Renal cortical epithelial cell (primary cell): ENCODE data around the gene LRP2BP. TPM values are rescaled to one million over a fixed set of nuclear protein-coding genes. Genes with fewer than 3 reads are reported as not detected.
A peak's percentile ranks its signal among the peaks of the same experiment; 100 is the strongest.
"Not testable (repeated sequence)": the region's sequence is repeated elsewhere in the genome, so short reads cannot be mapped to it uniquely, and the experiment has no call there.

ENCODE experiments used
- DNase-seq: peaks from one replicate; pipeline ENCODE4 v3.0.0-alpha.2; 2011; ENCODE audit warnings: low read depth
- total RNA-seq: library from RNA; depleted of rRNA; stranded (reverse); fragments of >200 nt; gene quantifications from 2 replicates; pipeline ENCODE4 v1.2.3, GENCODE V29; 2014

The LRP2BP gene
- total RNA-seq, 1 donor from 2014 or later: 1.3 TPM

DNA sequence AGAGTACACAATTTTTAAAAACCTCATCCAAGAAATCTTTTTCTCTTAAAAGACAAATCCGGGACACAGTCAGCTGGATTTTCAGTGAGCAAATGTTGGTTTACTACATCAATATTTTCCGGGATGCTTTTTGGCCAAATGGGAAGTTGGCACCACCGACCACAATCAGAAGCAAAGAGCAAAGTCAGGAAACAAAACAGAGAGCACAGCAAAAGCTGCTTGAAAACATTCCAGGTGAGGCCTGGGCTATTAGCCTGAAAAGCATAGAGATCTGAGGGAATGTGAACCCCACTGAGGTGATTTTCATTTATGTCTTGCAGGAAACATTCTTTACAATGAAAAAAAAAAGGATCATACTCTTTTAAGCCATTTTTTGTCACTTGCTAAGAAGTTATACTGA lies 33.9 kb downstream of the LRP2BP start:
- DNase-seq: no peak

GRCh38 chr4:185359767-185360446 lies 35.8 kb downstream of the LRP2BP start:
- DNase-seq: no peak

DNA sequence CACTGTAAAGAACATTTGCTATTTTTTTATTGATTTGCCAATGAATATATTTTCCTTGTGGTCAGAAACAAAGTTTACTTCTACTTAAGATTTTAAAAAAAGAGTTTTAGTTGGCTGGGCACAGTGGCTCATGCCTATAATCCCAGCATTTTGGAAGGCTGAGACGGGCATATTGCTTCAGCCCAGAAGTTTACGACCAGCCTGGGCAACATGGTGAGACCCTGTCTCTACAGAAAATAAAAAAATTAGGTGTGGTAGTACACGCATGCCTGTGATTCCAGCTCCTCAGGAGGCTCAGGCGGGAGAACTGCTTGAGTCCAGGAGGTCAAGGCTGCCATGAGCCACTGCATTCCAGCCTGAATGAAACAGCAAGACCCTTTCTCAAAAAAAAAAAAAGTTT lies 36.8 kb downstream of the LRP2BP start:
- DNase-seq: no peak

- no peak for DNase-seq
These were observed 37.2 kb downstream of the LRP2BP start for GRCh38 chr4:185358514-185358913.

- DNase-seq: no peak
These were observed 37.8 kb downstream of the LRP2BP start for GRCh38 chr4:185357733-185358440.

GRCh38 chr4:185357211-185357610 lies 38.5 kb downstream of the LRP2BP start:
- no peak for DNase-seq

- no peak for DNase-seq
These were observed 43.0 kb downstream of the LRP2BP start for GRCh38 chr4:185352741-185353140.

DNA sequence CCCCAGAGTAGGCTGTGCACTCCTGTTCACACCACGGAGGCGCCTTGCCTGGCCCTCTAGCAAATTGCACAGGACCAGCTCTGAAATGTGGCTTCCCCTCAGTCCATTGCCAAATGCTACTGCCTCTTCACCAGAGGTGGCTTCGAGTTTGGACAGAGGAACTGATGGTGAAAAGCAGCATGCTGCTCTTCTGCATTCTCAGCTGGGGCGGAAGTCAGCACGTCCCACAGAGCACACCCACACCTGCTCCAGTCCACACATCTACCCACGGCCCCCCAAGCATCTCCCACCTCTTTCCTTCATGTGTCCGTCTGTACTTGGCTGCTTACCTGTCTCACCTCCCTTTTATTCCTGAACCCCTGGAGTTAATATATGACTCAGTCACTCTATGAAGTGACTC lies 43.5 kb downstream of the LRP2BP start:
- DNase-seq: no peak

DNA sequence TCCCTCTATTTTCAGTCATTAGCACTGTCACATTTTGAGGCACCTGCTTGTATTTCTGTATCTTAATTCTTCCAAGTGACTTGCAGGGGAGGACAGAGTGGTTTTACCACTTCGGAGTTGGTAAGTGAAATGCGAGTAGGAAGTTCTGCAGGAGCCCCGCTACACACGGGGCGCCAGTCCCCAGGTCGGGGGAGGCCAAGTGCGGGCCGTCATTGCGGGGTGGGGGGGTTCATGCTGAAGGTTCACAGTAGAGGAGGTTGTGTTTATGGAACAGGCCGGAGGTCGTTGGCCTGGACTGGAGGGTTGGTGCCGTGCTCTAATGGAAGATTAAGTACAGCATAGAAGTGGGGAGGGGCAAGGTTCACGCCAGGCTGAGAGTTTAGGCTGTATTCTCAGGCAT lies 44.0 kb downstream of the LRP2BP start:
- no peak for DNase-seq

DNA sequence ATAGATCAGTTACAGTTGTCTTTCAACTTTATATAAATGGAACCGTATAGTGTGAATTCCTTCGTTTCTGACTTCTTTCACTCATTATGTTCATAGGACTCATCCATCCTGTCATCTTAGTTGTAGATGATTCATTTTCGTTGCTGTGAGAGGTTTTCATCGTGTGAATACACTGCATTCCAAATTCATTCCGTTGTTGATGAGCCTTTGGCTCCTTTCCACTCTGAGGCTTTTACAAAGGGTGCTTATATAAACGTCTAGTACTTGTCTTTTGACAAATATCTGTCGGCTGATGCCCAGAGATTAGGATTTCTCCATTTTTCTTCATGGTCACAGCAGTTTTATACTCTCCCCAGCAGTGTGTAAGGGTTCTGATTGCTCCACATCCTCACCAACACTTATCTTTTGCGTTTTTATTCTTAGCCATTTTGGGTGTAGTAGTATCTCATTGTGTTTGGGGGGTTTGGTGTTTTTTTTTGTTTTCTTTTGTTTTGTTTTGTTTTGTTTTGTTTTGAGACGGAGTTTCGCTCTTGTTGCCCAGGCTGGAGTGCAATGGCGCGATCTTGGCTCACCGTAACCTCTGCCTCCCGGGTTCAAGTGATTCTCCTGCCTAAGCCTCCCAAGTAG lies 48.6 kb downstream of the LRP2BP start:
- no peak for DNase-seq

GRCh38 chr4:185344743-185345538 lies 50.8 kb downstream of the LRP2BP start:
- no peak for DNase-seq

DNA sequence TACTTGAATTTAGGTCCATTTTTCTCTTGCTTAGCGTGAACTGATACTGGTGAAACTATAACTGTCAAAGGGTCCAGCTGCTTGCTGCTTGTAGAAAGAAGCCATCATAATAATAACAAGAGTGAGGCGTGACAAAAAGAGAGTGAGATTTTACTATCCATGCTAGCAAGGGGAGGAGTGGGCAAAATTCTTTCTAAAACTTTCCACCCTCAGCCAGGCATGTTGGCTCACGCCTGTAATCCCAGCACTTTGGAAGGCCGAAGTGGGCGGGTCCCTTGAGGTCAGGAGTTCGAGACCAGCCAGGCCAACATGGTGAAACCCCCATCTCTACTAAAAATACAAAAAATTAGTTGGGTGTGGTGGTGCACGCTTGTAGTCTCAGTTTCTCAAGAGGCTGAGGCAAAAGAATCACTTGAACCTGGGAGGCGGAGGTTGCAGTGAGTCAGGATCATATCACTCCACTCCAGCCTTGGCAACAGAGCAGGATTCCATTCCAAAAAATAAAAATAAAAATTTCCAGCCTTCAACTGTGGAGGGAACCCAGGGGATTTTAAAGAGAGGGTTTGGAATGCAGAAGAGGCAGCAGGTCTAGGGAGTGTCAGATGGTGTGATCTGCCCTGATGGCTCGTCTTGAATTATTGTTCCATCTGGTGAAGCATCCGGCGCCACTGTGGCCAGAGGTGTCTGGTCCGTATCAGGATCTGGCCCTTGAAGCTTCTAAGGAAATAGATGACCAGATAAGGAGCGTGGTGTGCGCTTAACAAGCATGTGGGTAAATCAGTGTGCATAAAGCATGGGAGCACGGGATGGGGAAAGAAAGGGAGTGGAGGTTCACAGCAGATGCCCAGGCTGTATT lies 51.8 kb downstream of the LRP2BP start:
- DNase-seq: no peak

GRCh38 chr4:185341841-185342240 lies 53.9 kb downstream of the LRP2BP start:
- no peak for DNase-seq

- no peak for DNase-seq
These were observed 54.3 kb downstream of the LRP2BP start for GRCh38 chr4:185341377-185341776.

GRCh38 chr4:185339941-185340340 lies 55.8 kb downstream of the LRP2BP start:
- no peak for DNase-seq

DNA sequence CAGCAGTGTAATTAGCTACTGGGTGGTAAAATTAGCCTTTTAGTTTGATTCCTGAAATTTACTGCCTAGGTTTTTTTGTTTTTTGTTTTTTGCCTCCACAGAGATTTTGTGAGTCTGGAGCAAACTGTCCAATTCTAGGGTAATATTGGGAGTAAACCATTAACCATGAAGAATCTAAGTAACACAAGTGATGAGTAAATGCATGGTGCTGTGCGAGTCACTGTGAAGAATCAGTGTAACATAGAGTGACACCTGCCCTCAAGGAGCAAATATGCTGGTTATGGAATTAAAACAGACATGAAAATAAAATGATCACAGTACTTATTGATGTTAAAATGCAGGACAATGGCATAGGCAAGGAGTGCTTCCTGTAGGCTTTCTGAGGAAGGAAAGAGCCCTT lies 60.1 kb downstream of the LRP2BP start:
- peak; percentile 63 for DNase-seq

DNA sequence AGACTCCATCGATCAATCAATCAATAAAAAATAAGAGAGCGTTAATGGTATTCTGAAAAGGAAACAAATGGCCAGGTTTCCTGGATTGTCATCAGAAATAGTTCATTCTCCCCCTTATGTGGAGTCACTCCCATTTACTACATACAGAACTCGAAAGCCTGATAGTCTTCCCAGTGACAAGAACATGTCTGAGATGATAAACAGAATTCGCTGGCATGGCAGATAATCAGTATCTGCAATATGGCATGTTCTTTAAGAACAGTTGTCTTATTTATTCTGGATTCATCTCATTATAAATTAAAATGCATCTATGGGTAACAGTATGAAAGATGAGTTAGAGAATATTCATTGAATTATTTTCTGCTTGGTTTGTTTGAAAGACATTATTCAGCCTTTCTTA lies 61.4 kb downstream of the LRP2BP start:
- DNase-seq: no peak

GRCh38 chr4:185332575-185333464 lies 62.9 kb downstream of the LRP2BP start:
- no peak for DNase-seq

DNA sequence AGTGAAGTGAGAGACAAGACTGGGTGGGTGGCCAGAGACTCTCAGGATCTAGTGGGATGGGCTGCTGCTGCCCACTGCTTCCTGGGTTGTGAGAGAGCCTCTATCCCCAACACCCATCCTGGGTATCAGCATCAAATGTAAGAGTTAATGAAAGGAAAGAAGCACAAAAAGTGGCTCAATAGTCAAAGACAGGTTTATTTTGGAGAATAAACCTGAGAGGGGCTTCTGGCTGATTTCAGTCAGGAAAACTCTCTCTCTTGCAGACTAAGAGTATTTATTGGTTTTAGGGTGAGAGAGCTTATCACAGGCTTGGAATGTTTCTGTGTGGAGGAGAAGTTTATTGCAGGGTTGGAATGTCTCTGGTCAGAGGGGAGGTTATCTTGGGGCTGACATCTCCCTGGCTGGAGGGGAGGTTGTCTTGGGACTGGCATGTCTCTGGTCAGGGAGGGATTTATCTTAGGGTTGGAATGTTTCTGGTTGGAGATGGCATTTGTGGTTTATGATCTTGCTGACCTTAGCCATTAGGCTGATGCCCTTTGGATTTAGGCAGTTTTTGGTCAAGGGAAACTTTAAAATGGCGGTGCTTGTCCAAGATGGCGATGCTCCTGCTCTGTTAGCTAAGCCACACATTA lies 65.7 kb downstream of the LRP2BP start:
- DNase-seq: not testable (repeated sequence)

DNA sequence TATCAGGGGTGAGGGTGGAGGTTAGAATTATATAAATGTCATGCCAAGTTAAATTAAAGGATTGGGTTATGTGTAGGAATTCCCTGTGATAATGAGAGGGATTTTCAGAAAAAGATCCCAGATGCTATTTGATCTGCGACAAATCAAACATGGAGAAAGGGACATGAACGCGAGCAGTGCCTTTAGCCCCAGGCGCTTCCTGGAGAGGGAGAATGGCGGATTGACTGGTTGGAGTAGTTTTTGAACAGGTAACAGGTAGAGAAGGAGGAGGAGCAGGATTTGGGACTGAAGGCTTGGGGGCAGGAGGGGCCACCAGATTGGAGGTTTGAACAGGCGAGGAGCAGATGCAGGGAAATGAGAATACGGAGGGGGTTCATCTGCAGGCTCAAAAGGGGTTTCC lies 67.1 kb downstream of the LRP2BP start:
- no peak for DNase-seq
